ENCODE results near the gene HOXA7.

The HOXA7 gene

GRCh38 chr7:27146491-27147198 lies 9.8 kb downstream of the HOXA7 start:
- TF ChIP-seq CTCF (IDR thresholded peaks at IDR 0.05; ENCODE audit: insufficient read depth, low read depth, low read length, missing control alignments), result no peak
- H3K4me3 ChIP-seq (ENCODE audit: low read length), result no peak overlapping the region
- DNase-seq (ENCODE audit: low read depth), result no peak

- no peak overlapping the region for H3K4me3 ChIP-seq (ENCODE audit: low read length)
- TF ChIP-seq CTCF (IDR thresholded peaks at IDR 0.05; ENCODE audit: insufficient read depth, low read depth, low read length, missing control alignments), result no peak
- DNase-seq (ENCODE audit: low read depth), result no peak
These were observed 10.5 kb downstream of the HOXA7 start for GRCh38 chr7:27145914-27146412.

GRCh38 chr7:27145165-27145913 lies 11.1 kb downstream of the HOXA7 start:
- no peak for DNase-seq (ENCODE audit: low read depth)
- H3K4me3 ChIP-seq (ENCODE audit: low read length), result no peak overlapping the region
- no peak for TF ChIP-seq CTCF (IDR thresholded peaks at IDR 0.05; ENCODE audit: insufficient read depth, low read depth, low read length, missing control alignments)

GRCh38 chr7:27144781-27145164 lies 11.7 kb downstream of the HOXA7 start:
- DNase-seq (ENCODE audit: low read depth), result no peak
- TF ChIP-seq CTCF (IDR thresholded peaks at IDR 0.05; ENCODE audit: insufficient read depth, low read depth, low read length, missing control alignments), result no peak
- H3K4me3 ChIP-seq (ENCODE audit: low read length), result peak overlapping the region; percentile 39

GRCh38 chr7:27143950-27144780 lies 12.3 kb downstream of the HOXA7 start:
- no peak for DNase-seq (ENCODE audit: low read depth)
- no peak for TF ChIP-seq CTCF (IDR thresholded peaks at IDR 0.05; ENCODE audit: insufficient read depth, low read depth, low read length, missing control alignments)
- peak overlapping the region; percentile 39 for H3K4me3 ChIP-seq (ENCODE audit: low read length)

GRCh38 chr7:27143023-27143949 lies 13.2 kb downstream of the HOXA7 start, which contains the start of gene HOXA5:
TSS of gene HOXA5 (minus strand) at chr7:27143681. CDS start at chr7:27143607, 74 bp downstream.
- peak; percentile 95 for DNase-seq (ENCODE audit: low read depth)
- TF ChIP-seq CTCF (IDR thresholded peaks at IDR 0.05; ENCODE audit: insufficient read depth, low read depth, low read length, missing control alignments), result peak; percentile 52
- peak within 1 kb of the TSS; percentile 53 for H3K4me3 ChIP-seq (ENCODE audit: low read length)

Data from epithelial cell of esophagus (primary cell).